Measurements from ENCODE around the gene LY6G5C.

Gene LY6G5C

GRCh38 chr6:31651602-31652191 lies 29.2 kb downstream of the LY6G5C start:
- DNase-seq (ENCODE audit: low read depth) = peak; percentile 82
- TF ChIP-seq CTCF (conservative IDR thresholded peaks at IDR 0.05; ENCODE audit: control insufficient read depth, insufficient read depth, low read depth, low read length) = no peak
- H3K4me3 ChIP-seq (ENCODE audit: control insufficient read depth, low read depth, low read length) = peak overlapping the region; percentile 84

- no peak overlapping the region for H3K4me3 ChIP-seq (ENCODE audit: control insufficient read depth, low read depth, low read length)
- no peak for TF ChIP-seq CTCF (conservative IDR thresholded peaks at IDR 0.05; ENCODE audit: control insufficient read depth, insufficient read depth, low read depth, low read length)
- no peak for DNase-seq (ENCODE audit: low read depth)
Observed at GRCh38 chr6:31645325-31645724, 35.5 kb downstream of the LY6G5C start.

GRCh38 chr6:31643818-31644454 lies 36.9 kb downstream of the LY6G5C start:
- no peak overlapping the region for H3K4me3 ChIP-seq (ENCODE audit: control insufficient read depth, low read depth, low read length)
- no peak for DNase-seq (ENCODE audit: low read depth)
- TF ChIP-seq CTCF (conservative IDR thresholded peaks at IDR 0.05; ENCODE audit: control insufficient read depth, insufficient read depth, low read depth, low read length) = no peak

GRCh38 chr6:31642798-31643570 lies 37.9 kb downstream of the LY6G5C start:
- no peak for DNase-seq (ENCODE audit: low read depth)
- no peak for TF ChIP-seq CTCF (conservative IDR thresholded peaks at IDR 0.05; ENCODE audit: control insufficient read depth, insufficient read depth, low read depth, low read length)
- H3K4me3 ChIP-seq (ENCODE audit: control insufficient read depth, low read depth, low read length) = no peak overlapping the region

GRCh38 chr6:31641370-31641769 lies 39.5 kb downstream of the LY6G5C start:
- DNase-seq (ENCODE audit: low read depth) = no peak
- no peak for TF ChIP-seq CTCF (conservative IDR thresholded peaks at IDR 0.05; ENCODE audit: control insufficient read depth, insufficient read depth, low read depth, low read length)

GRCh38 chr6:31640612-31641011 lies 40.3 kb downstream of the LY6G5C start:
- no peak for TF ChIP-seq CTCF (conservative IDR thresholded peaks at IDR 0.05; ENCODE audit: control insufficient read depth, insufficient read depth, low read depth, low read length)
- no peak for DNase-seq (ENCODE audit: low read depth)
- H3K4me3 ChIP-seq (ENCODE audit: control insufficient read depth, low read depth, low read length) = no peak overlapping the region

More at GRCh38 chr6:31641370-31641769, 39.5 kb downstream of the LY6G5C start:
- no peak overlapping the region for H3K4me3 ChIP-seq (ENCODE audit: control insufficient read depth, low read depth, low read length)
